Measurements from ENCODE around the gene SGPP2.

- TF ChIP-seq CTCF (IDR thresholded peaks at IDR 0.05; ENCODE audit: borderline replicate concordance, extremely low read depth, low read length, poor library complexity, severe bottlenecking) (no peak), EZH2 (IDR thresholded peaks at IDR 0.05; ENCODE audit: borderline replicate concordance, low read depth, low read length, severe bottlenecking) (no peak)
These were observed 11.7 kb downstream of the SGPP2 start for GRCh38 chr2:222436040-222436413.
